GOT3 (cell line): ENCODE data around the gene ACSS1.

Source experiments
- DNase-seq: peaks from one replicate; lab custom pipeline; 2025; ENCODE audit warnings: mixed read lengths; lab: John Stamatoyannopoulos, UW

The ACSS1 gene

DNA sequence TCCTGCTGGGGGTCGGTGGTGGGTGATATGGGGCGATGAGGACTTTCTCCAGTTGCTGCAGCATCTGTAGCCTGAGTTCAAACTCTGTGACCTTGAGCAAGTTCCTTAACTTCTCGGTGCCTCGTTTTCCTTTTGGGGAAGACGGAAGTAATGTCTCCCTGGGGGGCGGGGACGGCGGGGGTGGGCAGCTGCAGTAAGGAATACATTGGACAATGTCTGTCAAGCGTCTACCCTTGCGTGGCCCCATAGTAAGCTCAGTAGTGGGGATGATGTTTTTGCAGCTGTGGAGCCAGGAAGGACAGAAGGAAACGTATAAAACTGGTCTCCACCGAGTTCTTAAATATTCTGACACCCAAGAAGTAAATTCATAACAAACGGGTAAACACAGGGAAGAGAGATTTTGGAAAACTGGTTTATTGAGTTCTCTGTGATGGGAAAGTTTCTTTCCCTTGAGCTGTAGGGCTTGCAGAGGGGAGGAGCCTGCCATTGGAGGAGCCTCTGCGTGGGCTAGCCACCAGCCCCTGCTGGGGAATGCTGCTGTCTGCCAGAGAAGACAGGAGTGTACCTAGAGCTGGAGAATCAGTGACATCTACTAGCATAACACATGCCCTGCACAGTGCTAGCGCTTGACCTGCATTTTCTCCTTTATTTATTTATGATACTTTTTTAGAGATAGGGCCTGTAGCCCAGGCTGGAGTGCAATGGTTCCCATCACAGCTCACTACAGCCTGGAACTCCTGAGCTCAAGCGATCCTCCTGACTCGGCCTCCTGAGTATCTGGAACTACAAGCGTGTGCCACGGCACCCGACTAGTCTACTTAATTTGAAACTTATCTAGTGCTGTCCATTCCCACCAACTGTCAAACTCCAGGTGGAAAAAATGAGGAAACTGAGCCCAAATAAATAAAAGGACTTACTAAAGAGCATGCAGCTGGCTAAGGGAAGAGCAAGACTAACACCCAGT lies 1.2 kb upstream of the ACSS1 start:
- no peak for DNase-seq

DNA sequence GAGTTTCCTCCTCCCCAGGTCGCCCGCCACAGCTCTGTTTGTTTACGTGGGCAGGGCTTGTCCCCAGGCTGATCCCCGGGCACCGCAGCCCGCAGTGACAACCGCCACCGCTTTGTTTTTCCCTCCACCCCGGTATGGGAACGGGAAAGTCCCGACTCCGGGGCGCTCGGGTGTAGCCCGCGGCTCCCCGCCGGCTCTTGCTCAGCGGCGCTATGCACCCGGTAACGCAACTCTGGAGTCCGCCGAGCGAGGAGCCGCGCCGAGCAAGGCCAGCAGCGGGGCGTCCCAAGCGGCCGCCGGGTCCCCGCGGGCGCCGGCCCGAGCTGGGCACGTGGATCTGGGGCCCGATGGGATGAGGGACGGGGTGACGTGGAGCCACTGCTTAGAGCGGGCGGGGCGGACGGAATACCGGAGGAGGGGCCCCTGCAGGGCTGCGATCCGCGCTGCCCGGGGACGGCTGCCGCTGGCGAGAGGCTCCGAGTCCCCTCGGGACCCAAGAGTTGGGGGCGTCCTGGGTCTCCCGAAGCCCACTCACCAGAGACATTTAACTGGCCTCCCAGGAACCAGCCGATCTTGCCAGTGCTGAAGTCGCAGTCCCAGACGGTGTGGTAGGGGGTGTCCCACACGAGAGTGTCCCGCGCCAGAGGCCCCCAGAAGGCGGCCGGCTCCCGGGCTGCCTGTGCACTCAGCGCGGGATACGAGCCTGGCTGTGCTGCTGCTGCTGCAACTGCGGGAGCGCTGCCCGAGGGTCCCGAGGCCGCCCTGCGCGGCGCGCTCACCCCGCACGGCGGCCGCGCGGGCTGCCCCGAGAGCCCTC lies 497 bp downstream of the ACSS1 start:
- no peak for DNase-seq

DNA sequence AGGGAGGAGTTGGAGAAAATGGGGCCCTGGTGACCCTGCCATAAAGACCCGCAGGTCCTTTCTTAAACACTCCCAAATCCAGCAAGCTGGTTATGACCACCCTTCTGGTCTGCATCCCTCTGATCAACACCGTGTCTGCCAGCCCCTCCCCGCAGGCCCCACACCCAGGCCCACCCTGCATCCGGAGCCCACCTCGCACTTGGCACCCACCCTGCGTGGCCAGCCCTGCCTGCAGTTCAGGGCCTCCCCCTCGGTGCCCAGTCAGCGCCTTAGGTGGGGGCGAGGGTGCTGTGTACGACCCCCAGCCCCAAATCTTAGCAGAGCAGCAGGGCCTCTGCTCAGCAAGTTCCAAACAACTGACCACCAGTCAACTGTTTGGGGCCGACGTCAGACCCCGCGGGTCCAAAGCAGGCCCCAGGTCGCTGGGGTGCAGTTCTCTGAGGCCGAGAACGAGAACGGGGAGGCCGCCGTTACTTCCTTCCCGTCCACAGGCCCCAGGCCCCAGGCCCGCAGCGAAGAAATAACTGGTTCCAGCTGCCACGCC lies 1.2 kb downstream of the ACSS1 start:
- no peak for DNase-seq

DNA sequence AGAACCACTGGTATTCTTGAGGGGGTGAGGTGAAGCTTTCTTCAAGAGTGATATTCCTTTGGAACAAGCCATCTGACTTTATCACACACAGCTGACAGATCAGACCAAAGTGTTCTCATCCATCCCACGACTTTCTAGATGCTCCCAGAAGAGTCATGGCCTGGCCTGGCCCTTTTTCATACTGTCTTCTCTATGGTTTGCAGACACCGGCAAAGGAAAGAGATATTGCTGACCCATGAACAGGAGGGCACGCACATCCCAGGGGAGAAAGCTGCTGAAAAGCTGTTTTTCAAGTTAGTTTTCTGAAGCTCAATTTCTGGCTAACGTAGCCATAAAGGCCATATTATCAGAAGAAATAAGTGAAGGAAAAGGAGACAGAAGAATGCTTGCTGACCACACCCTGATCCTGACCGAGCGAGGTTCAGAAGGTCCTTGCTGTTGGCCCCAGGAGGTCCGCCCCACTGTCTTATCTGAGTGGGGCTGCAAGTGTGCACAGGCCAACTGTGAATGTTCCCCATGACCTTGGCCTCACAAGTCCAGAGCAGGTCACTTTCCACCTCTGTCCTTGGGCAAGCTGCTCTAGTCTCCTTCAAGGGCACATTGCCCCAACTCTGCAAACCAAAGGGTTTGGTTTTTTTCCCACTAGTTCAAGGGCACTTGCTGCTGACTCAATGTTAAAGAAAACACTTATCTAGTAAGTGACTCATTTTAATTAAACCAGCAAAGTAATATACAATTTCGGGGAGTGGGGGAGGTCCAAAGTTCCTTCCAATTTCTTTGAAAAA lies 2.0 kb downstream of the ACSS1 start:
- DNase-seq = no peak

DNA sequence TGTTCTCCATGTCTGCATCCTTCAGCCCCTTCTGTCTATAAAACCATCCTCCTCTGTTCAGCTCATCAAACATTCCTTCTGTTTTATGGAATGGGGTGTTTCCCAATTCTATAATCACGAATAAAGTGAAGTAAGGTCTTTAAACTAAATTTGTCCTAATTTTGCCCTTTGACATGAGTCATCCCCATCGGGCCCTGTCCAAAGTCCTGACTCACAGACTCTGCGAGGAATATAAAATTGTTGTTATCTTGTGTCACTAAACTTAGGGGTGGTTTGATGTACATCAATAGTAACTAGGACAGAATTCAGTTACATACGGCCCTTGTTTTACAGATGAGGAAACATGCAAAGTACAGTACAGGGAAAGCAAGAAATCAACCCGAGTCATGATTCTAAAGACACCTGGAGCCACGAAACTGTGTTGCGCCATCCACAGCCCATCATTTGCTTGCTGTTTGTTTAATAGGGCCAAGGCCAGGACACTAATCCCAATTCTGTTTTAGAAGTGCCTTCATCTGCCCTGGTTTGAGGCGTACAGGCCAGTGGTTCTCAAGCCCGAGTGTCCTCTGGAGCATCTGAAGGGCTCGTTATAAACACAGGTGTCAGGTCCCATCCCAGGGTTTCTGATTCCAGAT lies 2.8 kb downstream of the ACSS1 start:
- DNase-seq = no peak

DNA sequence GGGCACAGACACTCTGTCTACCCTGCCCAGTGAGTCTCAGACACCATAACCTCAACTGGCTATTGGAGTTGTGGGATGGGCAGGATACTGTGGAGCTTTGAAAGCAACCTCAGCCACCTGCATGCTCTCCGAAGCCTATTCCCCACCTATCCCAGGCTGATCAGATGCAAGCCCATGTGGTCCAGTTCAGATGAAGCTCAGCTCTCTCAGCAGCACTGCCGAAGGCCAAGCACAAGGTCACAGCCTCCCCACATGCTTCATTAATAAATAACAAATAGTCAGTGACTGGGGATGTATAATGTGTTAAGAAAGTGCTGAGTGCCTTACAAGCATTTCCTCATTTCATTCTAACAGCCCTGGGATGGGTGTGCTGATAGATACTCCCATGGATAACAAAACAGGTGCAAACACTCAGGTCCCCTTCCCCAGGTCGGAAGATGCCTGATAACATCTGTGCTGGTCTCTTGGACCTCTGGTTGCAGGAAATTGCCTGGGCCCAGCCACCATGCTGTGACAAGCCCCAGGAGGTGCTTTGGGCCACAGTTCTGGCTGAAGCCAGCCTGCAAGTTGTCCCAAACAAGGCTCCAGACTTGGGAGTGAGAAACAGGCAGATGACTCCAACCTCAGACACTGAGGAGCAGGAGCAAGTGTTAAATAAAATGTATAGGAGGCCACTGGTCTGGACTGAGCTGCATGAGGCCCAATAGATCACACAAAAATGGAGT lies 3.7 kb downstream of the ACSS1 start:
- no peak for DNase-seq

DNA sequence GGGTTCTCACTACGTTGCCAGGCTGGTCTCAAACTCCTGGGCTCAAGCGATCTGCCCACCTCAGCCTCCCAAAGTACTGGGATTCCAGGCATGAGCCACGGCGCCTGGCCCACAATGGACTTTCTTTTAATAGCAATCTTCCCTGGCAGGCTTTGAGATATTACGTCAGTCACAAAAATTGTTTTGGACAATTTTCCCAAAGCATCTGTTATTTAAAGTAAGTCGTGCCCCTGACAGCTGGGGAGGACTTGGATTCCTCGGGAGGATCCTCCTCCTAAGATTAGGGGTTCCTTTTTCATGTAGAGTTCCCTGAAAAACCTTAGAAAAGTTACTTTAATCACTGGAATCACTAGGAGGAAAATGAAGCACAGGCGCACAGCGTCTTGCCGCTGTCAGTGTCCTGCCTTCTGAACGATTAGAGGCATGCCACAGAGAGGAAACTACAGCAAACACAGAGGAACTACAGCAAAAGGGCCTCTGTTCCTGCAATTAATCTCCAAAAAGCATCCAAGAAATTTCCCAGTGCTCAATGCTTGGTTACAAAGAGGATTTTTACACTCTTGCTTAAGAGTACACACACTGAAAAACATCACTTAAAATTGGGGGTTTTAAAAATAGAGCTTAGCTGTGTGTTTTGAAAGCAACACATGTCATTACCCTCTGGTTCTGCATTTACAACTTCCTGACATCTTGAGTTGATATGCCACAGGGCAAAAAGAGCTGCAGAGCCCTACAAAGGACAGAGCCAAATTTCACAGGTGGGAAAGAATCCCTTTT lies 4.5 kb downstream of the ACSS1 start:
- no peak for DNase-seq

DNA sequence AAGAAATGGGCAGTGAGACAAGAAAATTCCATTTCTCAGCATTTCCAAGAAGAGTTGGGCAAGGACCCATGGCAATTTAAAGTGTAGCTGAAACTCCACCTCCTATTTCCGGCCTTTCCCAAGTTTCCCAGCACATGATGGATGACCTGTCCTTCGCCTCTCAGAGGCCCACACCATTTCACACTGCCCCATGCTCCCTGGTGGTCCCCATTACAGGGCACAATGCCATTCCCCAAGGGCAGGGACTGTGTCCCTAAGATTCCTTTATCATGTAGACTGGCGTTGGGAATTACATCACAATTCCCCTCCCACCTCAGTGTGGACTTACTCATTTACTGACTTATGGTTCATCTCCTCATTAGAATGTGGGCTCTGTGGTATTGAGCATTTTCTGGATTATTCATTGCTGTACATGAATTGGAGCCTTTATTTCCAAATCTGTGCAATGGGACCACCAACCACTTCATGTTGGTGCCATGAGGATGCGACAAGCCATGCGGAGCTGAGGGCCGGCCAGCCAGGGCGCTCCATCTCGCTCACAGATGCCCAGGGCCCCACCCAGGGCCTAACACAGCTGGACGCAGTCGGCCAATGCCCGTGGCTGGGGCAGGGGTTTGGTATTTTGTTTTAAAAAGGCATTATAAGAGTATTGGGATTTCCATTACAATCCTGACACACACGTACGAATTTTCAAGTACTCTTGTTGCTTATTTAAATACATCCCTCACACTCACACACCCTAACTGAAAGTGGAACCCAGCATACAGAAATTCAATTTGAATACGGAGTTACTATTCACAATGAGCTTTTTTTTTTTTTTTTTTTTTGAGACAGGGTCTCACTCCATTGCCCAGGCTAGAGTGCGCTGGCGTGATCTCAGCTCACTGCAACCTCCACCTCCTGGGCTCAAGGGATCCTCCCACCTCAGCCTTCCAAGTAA lies 5.4 kb downstream of the ACSS1 start:
- DNase-seq = no peak

DNA sequence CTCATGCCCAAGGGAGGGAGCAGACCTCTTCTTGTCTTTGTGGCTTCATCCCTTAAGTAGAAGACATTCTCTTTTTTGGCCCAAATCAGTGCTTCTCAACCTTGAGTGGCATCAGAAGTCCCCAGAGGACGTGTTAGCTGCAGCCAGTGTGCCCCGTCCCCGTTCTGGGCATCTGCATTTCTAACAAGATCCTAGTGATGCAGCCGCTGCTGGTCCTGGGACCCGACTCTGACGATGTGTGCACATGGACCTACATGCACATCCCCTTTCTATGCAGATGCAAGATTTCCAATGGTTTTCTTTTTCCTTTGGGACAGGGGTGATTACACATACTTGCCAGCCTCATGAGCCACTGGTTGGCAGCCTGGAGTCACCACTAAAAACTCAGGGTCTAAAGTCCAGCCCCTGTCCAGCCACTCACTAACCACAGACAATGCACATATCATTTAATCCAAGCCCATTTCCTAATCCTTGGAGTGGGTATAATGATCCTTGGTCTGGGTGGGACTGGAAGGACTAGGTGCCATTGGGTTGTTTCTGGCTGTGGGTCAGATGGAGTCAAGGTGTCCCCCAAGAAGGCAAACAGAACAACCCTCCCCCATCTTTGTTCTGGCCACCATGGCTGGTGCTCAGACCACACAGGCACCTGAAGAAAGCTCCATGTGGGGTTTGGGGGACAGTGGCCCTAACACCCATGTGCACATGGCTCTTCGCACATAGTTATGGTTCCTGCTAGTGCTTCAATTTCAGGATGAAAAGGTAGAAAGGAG lies 6.4 kb downstream of the ACSS1 start:
- DNase-seq = no peak

DNA sequence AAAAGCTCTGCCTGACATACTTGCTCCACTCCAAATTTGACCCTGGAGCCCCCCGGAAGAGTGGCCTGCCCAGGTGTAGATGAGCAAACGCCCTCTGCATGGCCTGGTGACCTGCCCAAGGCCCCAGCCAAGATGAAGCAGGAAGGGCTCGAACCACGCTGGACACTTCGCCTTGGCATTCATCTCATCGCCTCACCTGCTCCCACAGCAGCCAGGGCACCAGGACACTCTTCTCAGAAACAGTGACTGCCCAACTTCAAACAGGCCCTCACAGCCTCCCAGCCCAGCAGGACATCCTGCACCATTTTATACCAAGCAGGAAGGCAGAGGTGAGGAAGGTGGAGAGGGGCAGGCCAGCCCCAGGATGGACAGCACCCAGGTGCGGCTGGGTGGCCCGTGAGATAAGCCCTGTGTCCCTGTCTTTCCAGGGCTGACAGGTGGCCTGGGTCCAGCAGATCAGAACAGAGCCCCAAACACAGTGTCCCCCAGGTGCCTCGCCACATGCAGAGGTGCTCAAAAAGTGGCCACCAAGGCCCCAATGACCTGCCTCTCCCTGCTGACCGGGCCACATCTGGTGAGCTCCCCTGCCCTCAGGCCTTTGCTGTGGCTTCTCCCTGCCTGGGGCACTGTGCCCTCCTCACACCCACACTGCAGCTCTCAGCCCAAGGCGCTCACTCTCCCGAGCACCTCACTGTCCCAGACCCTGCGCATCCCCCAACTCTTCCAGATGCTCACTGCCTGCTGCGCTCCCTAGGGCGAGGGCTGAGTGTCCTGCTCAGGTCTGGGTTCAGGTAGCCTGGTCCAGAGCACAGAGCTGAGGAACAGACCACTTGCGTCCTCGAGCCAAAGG lies 7.2 kb downstream of the ACSS1 start:
- DNase-seq = no peak

DNA sequence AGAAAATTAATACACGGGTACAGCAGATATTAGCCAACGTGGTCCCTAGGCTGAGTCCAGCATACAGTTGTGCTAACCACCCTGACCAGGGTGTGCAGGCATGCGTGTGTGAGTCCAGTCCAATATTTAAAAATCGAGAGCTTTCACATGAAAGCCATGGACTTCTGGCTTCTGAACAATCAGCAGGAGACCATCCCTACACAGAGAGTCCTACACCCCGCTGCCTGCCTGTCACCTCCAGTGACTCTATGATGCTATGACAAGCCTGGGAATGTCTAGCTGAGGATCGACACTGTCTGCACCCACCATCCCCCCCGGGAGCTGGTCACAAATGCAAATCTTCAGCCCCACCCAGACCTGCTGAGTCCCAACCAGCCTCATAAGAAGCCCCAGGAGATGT lies 7.9 kb downstream of the ACSS1 start:
- DNase-seq = no peak

DNA sequence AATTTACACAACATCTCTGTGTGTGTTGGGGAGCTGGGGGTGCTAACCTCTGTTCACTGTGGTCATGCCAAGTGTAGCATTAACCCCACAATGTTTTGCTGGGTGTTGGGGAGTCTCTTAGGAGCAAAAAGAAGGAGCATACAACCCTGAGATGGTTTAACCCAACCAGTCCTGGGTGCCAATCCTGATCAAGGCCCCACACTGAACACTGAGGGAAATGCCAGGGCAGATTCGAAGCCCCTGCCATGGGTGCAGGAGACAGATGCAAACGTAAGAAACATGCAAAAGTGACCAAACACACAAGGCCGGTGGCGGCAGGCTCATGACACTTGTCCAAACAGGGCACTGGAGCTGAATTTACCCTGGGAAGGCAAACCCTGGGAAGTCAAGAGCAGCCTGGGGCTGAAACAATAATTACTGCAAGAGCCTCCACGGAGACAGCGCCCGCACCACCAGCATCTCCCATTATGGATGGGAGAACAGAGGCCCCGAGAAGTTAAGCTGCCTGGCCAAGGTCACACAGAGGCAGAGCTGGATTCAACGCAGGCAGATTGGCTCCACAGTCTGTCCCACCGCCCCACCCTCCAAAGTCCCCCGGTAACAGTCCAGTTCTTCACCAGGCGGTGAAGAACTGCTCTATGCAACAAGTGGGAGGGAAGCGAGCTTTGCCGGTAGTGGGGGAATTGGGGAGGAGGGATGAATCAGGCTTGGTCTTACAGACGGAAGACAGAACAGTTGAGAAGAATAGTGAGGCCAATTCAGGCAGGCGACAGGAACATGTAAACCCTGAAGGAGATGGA lies 8.5 kb downstream of the ACSS1 start:
- no peak for DNase-seq

DNA sequence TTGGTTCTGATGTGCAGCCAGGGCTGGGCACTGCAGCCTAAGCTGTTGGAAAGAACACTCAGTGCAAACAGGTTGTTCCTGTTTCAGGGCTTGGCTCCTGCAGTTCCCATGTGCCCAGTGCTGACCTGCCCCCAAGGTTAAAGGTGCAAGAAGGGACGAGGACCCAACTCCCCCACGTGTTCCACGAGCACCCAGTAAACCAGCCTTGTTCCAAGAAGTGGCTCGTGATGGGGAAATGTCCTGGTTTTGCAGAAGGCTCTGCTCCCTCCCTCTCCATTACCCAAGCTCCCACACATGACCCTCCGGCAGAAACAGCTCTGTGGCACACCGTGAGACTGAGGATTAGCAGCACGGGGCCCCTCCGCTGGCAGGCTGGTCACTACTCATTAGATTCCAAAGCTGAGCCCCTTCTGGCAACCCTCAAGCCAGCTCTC lies 9.4 kb downstream of the ACSS1 start:
- no peak for DNase-seq

DNA sequence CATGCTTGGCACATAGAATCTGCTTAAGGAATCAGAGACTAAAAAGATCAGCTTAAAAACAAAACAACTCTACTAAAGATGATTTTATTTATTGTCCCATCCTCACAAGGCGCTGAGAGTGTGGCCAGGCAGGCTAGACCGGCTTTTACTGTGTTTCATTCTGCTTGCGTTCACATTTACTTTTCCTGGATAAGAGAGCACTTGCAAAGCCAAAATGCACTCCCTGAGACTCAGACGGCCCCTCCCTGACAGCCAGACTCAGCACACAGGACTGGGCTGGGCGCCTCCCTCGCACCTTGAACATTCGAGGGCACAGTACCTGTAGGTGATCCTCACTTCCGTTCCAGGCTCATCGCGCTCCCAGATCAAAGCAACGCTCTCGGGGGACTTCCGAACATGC lies 10.2 kb downstream of the ACSS1 start:
- no peak for DNase-seq

DNA sequence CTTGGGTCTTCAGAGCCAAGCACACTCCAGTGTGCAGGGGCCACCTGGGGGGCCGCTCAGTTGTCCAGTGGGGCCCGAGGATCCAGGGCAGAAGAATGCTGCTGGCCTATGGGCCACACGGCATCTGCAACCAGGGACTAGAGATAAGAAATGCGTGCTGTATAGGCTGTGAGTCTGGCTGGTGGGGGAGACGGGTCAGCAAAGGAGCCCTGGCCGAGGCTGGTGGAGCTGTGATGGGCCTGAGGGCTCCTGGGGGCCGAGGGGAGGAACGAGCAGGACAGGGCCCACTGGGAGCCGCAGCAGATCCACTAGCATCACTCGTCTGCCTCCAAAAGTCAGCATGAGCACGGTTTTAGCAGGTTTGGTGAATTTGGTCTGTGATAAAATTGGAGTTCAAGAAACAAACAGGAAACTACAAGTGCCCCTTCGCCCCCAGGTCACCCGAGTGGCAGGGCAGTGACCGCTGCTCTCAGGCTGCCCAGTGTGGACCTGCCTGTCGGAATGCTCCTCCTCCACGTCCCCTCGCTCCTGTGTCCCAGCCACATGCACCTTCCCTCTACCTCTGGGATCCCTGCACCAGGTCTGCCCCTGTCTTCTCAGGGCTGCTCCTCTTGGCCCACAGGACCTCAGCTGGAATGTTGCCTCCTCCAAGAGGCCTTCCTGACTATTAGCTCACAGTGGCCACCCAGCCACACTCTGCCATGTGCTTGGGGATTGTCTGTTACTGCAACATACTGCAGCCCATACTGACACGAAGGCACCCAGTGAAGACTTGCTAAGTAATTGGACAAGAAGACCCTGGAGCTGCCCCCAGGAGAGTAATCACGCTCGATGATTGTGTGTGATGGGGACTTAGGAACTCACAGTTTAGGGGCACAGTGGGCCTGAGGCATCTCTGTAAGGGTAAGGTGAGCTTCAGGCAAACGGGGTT lies 10.9 kb downstream of the ACSS1 start:
- no peak for DNase-seq
